BLaER1 treated with 17β-estradiol and CSF1 and Interleukin-3, amounts not matched to agents 10 nM and 100 nM (cell line): ENCODE measurements around the gene CIRBP.

Experiments used
- H3K27ac ChIP-seq, 11 experiments: shearing (Covaris generic); formaldehyde crosslinking; 2 replicates each; pipeline ENCODE4 v1.8.1; 2022
- H3K27me3 ChIP-seq, 11 experiments: shearing (Covaris generic); formaldehyde crosslinking; 2 replicates each; pipeline ENCODE4 v1.8.1; 2022
- H3K36me3 ChIP-seq, 11 experiments: shearing (Covaris generic); formaldehyde crosslinking; 2 replicates each; pipeline ENCODE4 v1.8.1; 2022
- H3K4me1 ChIP-seq, 10 experiments: shearing (Covaris generic); formaldehyde crosslinking; 2 replicates each; pipeline ENCODE4 v1.8.1; 2022
- H3K4me2 ChIP-seq, 11 experiments: shearing (Covaris generic); formaldehyde crosslinking; 2 replicates each; pipeline ENCODE4 v1.8.1; 2022
- H3K4me3 ChIP-seq, 10 experiments: shearing (Covaris generic); formaldehyde crosslinking; 2 replicates each; pipeline ENCODE4 v1.8.1; 2022
- H3K9ac ChIP-seq, 11 experiments: shearing (Covaris generic); formaldehyde crosslinking; 2 replicates each; pipeline ENCODE4 v1.8.1; 2022
- H3K9me3 ChIP-seq, 11 experiments: shearing (Covaris generic); formaldehyde crosslinking; replicated peaks in 1 of 11; 2 replicates each; pipeline ENCODE4 v1.8.1; 2022
- H4K20me1 ChIP-seq, 11 experiments: shearing (Covaris generic); formaldehyde crosslinking; 2 replicates each; pipeline ENCODE4 v1.8.1; 2022
- Cebpa-rat ChIP-seq, 11 experiments: shearing (Covaris generic); IDR thresholded peaks; 2 replicates each; pipeline ENCODE4 v1.8.1; 2022

The CIRBP gene

DNA sequence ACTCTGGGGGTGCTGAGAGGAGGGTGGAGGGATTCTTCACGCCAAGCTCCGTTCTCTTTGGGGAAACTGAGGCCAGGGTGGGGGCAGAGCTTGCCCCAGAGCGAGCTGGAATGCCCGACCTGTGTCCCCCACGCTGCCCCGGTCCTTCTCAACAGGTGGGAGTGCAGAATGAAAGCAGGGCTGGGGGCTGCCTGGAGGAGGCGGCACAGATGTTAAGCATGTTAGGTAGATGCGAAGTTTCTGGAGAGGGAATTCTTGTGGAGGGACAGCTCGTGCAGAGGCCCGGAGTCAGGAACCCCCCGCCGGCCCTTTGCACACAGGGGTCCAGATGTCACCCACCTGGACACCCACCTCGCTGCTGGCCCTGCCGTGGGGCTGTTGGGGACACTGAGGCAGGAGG is 25.6 kb downstream of the CIRBP start:
- H4K20me1 ChIP-seq: peaks cover 0 to 58% (median 36%) of the 10 kb centered on the region in 11 experiments; a peak in 16 of 22 replicates
- H3K4me1 ChIP-seq: peaks cover 5 to 65% (median 57%) of the 10 kb centered on the region in 10 experiments; a peak in 18 of 20 replicates
- no peaks in the 10 kb centered on the region for H3K9me3 ChIP-seq
- peaks cover 34 to 72% (median 60%) of the 10 kb centered on the region in 11 experiments; a peak in 20 of 22 replicates for H3K27me3 ChIP-seq
- TF ChIP-seq Cebpa-rat (IDR thresholded peaks at IDR 0.05): no peak
- no peaks in the 10 kb centered on the region for H3K36me3 ChIP-seq
- no peak overlapping the region for H3K4me3 ChIP-seq
- no peak overlapping the region for H3K27ac ChIP-seq
- H3K4me2 ChIP-seq: peak overlapping the region in 10 of 11 experiments; percentile 9 to 89 (median 74); a peak in 17 of 22 replicates
- H3K9ac ChIP-seq: 0 out of 22 replicates have a peak overlapping the region, but pooled peaks of 2 of the 11 experiments have one; percentile 1 to 56

DNA sequence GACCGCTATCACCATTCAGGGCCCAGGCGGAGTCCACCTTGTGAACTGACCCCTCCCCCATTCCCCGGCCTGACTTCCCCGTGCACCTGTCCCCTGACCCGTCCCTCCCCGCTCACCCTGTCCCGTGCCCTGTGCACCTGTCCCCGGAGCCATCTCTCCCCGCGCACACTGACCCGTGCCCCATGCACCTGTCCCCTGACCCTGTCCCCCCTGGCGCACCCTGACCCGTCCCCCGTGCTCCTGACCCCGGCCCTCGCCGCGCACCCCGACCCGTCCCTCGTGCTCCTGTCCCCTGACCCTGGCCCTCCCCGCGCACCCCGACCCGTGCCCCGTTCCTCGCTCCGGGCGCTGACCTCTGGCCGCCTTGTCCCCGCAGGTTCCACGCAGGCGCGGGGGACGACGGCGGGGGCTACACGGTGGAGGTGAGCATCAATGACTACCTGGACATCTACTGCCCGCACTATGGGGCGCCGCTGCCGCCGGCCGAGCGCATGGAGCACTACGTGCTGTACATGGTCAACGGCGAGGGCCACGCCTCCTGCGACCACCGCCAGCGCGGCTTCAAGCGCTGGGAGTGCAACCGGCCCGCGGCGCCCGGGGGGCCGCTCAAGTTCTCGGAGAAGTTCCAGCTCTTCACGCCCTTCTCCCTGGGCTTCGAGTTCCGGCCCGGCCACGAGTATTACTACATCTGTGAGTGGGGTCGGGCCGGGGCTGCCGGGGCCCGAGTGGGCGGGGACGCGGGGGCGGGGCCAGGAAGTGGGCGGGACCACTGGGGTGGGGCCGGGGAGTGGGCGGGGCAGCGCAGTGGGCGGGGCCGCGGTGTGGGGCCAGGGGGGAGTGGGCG is 26.3 kb downstream of the CIRBP start:
- H3K27ac ChIP-seq: no peak overlapping the region
- H3K27me3 ChIP-seq: peaks cover 30 to 65% (median 55%) of the 10 kb centered on the region in 11 experiments; a peak in 20 of 22 replicates
- peaks cover 5 to 62% (median 57%) of the 10 kb centered on the region in 10 experiments; a peak in 18 of 20 replicates for H3K4me1 ChIP-seq
- no peak for TF ChIP-seq Cebpa-rat (IDR thresholded peaks at IDR 0.05)
- H4K20me1 ChIP-seq: peaks cover 0 to 52% (median 35%) of the 10 kb centered on the region in 11 experiments; a peak in 16 of 22 replicates
- H3K4me3 ChIP-seq: no peak overlapping the region
- 0 out of 22 replicates have a peak overlapping the region, but pooled peaks of 1 of the 11 experiments have one; percentile 25 for H3K9ac ChIP-seq
- H3K9me3 ChIP-seq: no peaks in the 10 kb centered on the region
- H3K4me2 ChIP-seq: peak overlapping the region in 10 of 11 experiments; percentile 41 to 89 (median 74); a peak in 20 of 22 replicates
- no peaks in the 10 kb centered on the region for H3K36me3 ChIP-seq

GRCh38 chr19:1296078-1296477 is 26.9 kb downstream of the CIRBP start:
- H4K20me1 ChIP-seq: peaks cover 0 to 46% (median 28%) of the 10 kb centered on the region in 11 experiments; a peak in 16 of 22 replicates
- H3K27ac ChIP-seq: no peak overlapping the region
- H3K4me1 ChIP-seq: peaks cover 5 to 55% (median 50%) of the 10 kb centered on the region in 10 experiments; a peak in 18 of 20 replicates
- H3K36me3 ChIP-seq: no peaks in the 10 kb centered on the region
- H3K27me3 ChIP-seq: peaks cover 24 to 58% (median 48%) of the 10 kb centered on the region in 11 experiments; a peak in 20 of 22 replicates
- H3K4me2 ChIP-seq: peak overlapping the region in 7 of 11 experiments; percentile 37 to 67 (median 58); a peak in 14 of 22 replicates
- H3K9me3 ChIP-seq: no peaks in the 10 kb centered on the region
- no peak for TF ChIP-seq Cebpa-rat (IDR thresholded peaks at IDR 0.05)
- no peak overlapping the region for H3K4me3 ChIP-seq
- H3K9ac ChIP-seq: 0 out of 22 replicates have a peak overlapping the region, but pooled peaks of 1 of the 11 experiments have one; percentile 40

DNA sequence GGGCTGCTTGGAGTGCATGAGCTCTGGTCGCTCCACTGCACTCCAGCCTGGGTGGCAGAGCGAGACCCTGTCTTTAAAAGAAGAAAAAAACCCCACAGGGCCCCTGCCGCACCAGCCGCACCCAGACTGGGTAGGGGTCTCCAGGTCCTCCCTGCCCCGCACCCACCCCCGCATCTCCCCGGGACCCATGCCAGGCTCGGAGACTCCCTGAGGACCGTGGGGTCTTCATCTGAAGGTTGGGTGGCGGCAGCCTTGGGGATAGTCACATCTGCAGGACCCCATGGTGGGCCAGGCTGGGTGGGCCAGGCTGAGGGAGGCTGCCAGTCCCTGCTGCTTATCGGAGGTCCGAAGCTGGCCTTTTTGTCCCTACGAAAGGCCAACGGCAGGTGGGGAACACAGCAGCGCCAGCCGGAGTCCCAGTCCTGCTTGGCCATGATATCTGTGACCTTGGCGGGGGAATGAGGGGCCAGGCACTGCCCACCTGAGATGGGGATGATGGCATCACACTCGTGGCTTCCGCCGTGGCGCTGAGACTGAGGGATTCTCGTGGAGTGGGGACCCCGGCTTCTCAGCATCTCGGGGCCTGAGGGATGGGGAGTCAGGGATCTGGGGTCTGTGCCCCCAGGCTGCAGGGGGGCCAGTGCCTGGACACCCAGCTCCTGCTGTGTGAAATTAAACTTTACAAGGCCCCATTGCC is 27.6 kb downstream of the CIRBP start:
- H3K4me2 ChIP-seq: peak overlapping the region in 6 of 11 experiments; percentile 37 to 67 (median 59); a peak in 12 of 22 replicates
- peaks cover 17 to 51% (median 42%) of the 10 kb centered on the region in 11 experiments; a peak in 20 of 22 replicates for H3K27me3 ChIP-seq
- no peak overlapping the region for H3K27ac ChIP-seq
- H3K4me3 ChIP-seq: no peak overlapping the region
- peaks cover 5 to 49% (median 44%) of the 10 kb centered on the region in 10 experiments; a peak in 18 of 20 replicates for H3K4me1 ChIP-seq
- H3K9ac ChIP-seq: 0 out of 22 replicates have a peak overlapping the region, but pooled peaks of 1 of the 11 experiments have one; percentile 40
- peaks cover 0 to 40% (median 27%) of the 10 kb centered on the region in 11 experiments; a peak in 16 of 22 replicates for H4K20me1 ChIP-seq
- no peak for TF ChIP-seq Cebpa-rat (IDR thresholded peaks at IDR 0.05)
- no peaks in the 10 kb centered on the region for H3K9me3 ChIP-seq
- H3K36me3 ChIP-seq: no peaks in the 10 kb centered on the region

DNA sequence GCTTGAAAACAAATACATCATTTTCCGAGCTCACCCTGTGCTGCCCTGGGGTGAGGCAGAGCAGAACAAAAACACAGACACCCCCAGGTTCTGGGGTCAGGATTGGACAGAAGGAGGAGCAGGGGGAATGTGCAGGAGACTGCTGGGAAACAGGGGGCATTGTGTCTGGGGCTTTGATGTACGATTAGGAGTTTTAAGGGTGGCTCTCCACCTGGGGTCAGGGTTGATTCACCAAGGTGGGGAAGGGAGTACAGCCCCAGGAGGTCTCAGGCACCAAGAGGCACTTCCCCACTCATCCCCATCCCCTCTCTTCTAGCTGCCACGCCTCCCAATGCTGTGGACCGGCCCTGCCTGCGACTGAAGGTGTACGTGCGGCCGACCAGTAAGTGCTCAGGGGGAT is 29.1 kb downstream of the CIRBP start:
- no peaks in the 10 kb centered on the region for H3K9me3 ChIP-seq
- no peak overlapping the region for H3K27ac ChIP-seq
- H3K4me1 ChIP-seq: peaks cover 5 to 34% (median 31%) of the 10 kb centered on the region in 10 experiments; a peak in 18 of 20 replicates
- no peak overlapping the region for H3K9ac ChIP-seq
- peaks cover 0 to 25% (median 14%) of the 10 kb centered on the region in 11 experiments; a peak in 14 of 22 replicates for H4K20me1 ChIP-seq
- H3K36me3 ChIP-seq: no peaks in the 10 kb centered on the region
- no peak overlapping the region for H3K4me2 ChIP-seq
- no peak for TF ChIP-seq Cebpa-rat (IDR thresholded peaks at IDR 0.05)
- no peak overlapping the region for H3K4me3 ChIP-seq
- H3K27me3 ChIP-seq: peaks cover 2 to 36% (median 27%) of the 10 kb centered on the region in 11 experiments; a peak in 19 of 22 replicates

DNA sequence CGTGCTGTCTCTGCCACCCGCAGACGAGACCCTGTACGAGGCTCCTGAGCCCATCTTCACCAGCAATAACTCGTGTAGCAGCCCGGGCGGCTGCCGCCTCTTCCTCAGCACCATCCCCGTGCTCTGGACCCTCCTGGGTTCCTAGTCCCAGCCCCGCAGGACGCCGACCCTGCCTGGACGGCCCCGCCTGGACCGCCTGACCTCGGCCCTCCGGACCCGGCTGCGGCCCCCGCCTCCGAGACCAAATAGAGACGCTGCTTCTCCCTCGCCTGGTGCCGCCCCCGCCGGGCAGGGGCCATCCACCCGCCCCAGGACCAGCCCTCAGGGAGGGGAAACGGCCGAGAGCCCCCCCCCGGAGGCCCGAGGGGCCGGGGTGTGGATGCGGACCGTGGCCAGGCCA is 30.7 kb downstream of the CIRBP start:
- H3K4me1 ChIP-seq: peaks cover 0 to 19% (median 15%) of the 10 kb centered on the region in 10 experiments; a peak in 17 of 20 replicates
- H3K9me3 ChIP-seq: no peaks in the 10 kb centered on the region
- H4K20me1 ChIP-seq: peaks cover 0 to 11% (median 4%) of the 10 kb centered on the region in 11 experiments; a peak in 5 of 22 replicates
- H3K27ac ChIP-seq: no peak overlapping the region
- peaks cover 0 to 21% (median 11%) of the 10 kb centered on the region in 11 experiments; a peak in 17 of 22 replicates for H3K27me3 ChIP-seq
- no peak for TF ChIP-seq Cebpa-rat (IDR thresholded peaks at IDR 0.05)
- H3K4me2 ChIP-seq: no peak overlapping the region
- H3K36me3 ChIP-seq: no peaks in the 10 kb centered on the region
- H3K9ac ChIP-seq: no peak overlapping the region
- no peak overlapping the region for H3K4me3 ChIP-seq

DNA sequence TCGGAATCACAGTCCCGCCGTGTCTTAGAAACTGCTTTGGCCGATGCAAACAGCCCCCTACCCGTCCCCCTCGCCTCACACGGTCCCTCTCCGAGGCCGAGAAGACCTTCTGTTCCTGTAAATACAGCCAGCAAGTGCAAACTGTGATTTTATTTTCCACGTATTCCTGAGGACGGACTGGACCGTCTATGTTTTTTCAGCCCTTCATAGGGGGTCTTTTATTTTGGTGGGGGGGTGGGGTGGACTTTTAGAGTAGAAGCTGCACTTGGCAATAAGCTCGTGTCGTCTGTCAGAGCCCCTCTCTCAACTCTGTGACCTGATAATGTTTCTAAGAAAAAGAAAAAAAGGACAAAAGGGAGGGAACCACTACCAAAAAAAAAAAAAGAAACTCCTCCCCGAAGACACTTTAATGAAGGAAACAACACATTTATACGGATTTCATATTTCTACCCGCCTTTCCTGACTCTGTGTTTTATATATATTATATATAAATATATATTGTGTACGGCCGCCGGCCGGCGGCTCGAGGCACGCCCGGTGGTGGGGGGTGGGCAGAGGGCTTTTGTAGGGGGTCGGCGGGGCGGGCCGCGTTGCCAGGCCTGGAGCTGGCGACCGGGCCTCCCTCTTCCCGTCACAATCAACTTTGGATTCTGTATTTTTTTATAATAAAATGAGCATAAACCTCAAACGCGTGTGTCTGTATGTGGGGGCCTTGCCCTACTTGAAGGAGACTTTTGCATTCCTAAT is 31.8 kb downstream of the CIRBP start:
- H3K36me3 ChIP-seq: no peaks in the 10 kb centered on the region
- peaks cover 0 to 12% (median 5%) of the 10 kb centered on the region in 11 experiments; a peak in 9 of 22 replicates for H3K27me3 ChIP-seq
- no peak overlapping the region for H3K4me3 ChIP-seq
- peaks cover 0 to 11% (median 0%) of the 10 kb centered on the region in 11 experiments; a peak in 3 of 22 replicates for H4K20me1 ChIP-seq
- no peaks in the 10 kb centered on the region for H3K9me3 ChIP-seq
- no peak overlapping the region for H3K27ac ChIP-seq
- no peak overlapping the region for H3K9ac ChIP-seq
- no peak for TF ChIP-seq Cebpa-rat (IDR thresholded peaks at IDR 0.05)
- H3K4me2 ChIP-seq: no peak overlapping the region
- H3K4me1 ChIP-seq: peaks cover 0 to 12% (median 7%) of the 10 kb centered on the region in 10 experiments; a peak in 13 of 20 replicates
